Mesothelial cell of epicardium (in vitro differentiated cells): ENCODE measurements around the gene ZNF274. TPM values are rescaled to one million over a fixed set of nuclear protein-coding genes. Genes with fewer than 3 reads are reported as not detected.

ENCODE experiments used
- DNase-seq, 2 experiments: peaks; one replicate each; pipeline ENCODE4 v3.0.0; 2021; ENCODE audit warnings: low spot score in 2 of 2; ENCODE audit not compliant: unreplicated experiment in 2 of 2
- H3K27ac Mint-ChIP-seq: 2 replicates; pipeline ENCODE4 v1.8.0; 2021; ENCODE audit warnings: mixed read lengths
- H3K27me3 Mint-ChIP-seq: 2 replicates; pipeline ENCODE4 v1.8.0; 2021; ENCODE audit warnings: low read depth, mixed read lengths
- H3K36me3 Mint-ChIP-seq: 2 replicates; pipeline ENCODE4 v1.8.0; 2021; ENCODE audit warnings: mixed read lengths
- H3K4me1 Mint-ChIP-seq: 2 replicates; pipeline ENCODE4 v1.8.0; 2021; ENCODE audit warnings: mixed read lengths
- H3K4me3 Mint-ChIP-seq: 2 replicates; pipeline ENCODE4 v1.8.0; 2021; ENCODE audit warnings: mild to moderate bottlenecking, moderate library complexity, mixed read lengths
- H3K9me3 Mint-ChIP-seq: 2 replicates; pipeline ENCODE4 v1.8.0; 2021; ENCODE audit warnings: mixed read lengths
- CTCF ChIP-seq: fragments of 200-600 bp; sonication (generic); IDR thresholded peaks from one replicate; pipeline ENCODE4 v1.5.0; 2021; ENCODE audit warnings: antibody characterized with exemption; ENCODE audit not compliant: unreplicated experiment
- total RNA-seq: library from RNA; stranded (reverse); gene quantifications from 3 replicates; pipeline ENCODE4 v1.2.1, GENCODE V29; 2021

The ZNF274 gene
- total RNA-seq, 1 donor from 2014 or later: 27.9 TPM

DNA sequence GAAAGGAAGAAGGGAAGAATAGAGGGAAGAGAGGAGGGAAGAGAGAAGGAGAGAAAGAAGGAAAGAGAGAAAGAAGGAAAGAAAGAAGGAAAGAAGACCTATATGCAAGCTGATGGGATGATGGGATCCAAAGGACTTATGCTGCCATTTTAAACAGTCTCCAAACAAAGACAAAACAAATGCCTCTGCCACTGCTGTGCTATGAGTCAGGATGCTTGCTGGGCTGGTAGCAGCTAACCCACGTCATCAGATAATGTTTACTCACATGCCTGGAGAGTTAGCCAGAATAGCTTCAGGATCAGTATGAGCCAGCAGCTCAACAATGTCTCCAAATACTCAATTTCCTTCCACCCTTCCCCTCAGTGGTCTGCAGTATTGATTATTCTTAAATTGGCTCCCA lies 12.0 kb upstream of the ZNF274 start:
- no peak for DNase-seq
- no peak for TF ChIP-seq CTCF
- Mint-ChIP-seq H3K27ac (no peak overlapping the region), H3K9me3 (peaks cover 39% of the 10 kb centered on the region), H3K4me3 (no peak overlapping the region), H3K36me3 (peaks cover 7% of the 10 kb centered on the region), H3K27me3 (no peaks in the 10 kb centered on the region), H3K4me1 (no peaks in the 10 kb centered on the region)

- no peaks in the 10 kb centered on the region for H3K27me3 Mint-ChIP-seq
- H3K36me3 Mint-ChIP-seq: peaks cover 67% of the 10 kb centered on the region
- H3K27ac Mint-ChIP-seq: peak overlapping the region; percentile 99
- TF ChIP-seq CTCF: no peak
- DNase-seq: no peak
- peaks cover 8% of the 10 kb centered on the region for H3K4me1 Mint-ChIP-seq
- peak overlapping the region; percentile 91 for H3K4me3 Mint-ChIP-seq
- peaks cover 50% of the 10 kb centered on the region for H3K9me3 Mint-ChIP-seq
Measured at GRCh38 chr19:58181902-58182576, 822 bp upstream of the ZNF274 start.

DNA sequence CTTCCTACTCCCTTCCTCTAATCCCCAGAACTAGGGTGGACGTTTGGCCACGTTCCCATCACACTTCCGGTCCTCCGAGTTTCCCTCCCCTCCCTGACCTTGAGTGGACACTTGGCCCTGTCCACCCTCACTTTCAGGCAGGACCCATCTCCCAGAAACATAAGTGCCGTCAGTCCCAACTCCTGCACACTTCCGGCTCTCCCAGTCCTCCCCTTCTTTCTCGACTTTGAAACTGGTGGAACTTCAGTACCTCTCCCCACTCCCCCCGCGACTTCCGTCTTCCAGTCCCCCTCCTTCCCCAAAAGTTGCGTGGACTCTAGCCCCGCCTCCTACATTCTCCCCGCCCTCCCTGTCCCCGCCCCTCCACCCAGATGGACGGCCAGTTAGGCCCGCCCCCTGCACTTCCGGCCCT lies 278 bp upstream of the ZNF274 start:
- peak overlapping the region; percentile 91 for H3K4me3 Mint-ChIP-seq
- H3K9me3 Mint-ChIP-seq: peaks cover 45% of the 10 kb centered on the region
- peaks cover 8% of the 10 kb centered on the region for H3K4me1 Mint-ChIP-seq
- peaks cover 67% of the 10 kb centered on the region for H3K36me3 Mint-ChIP-seq
- H3K27me3 Mint-ChIP-seq: no peaks in the 10 kb centered on the region
- peak overlapping the region; percentile 99 for H3K27ac Mint-ChIP-seq
- TF ChIP-seq CTCF: no peak
- no peak for DNase-seq

DNA sequence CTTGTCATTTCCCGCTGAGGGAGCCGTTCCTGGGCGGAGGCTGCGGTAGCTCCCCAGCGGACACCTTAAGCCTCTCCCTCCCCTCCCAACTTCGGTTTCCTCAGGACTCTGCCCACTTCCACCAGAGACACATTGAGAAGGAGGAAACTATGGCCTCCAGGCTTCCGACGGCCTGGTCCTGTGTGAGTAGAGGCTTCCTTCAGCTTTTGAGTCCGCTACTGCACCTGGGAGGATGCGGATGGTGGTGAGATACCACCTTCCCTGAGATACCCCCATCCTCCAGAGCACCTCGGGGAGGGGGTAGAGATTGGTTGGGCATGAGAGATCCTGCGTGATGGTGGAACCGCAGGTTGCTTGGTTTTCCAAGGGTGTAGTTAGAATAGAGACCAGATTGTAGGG lies 955 bp downstream of the ZNF274 start:
- H3K27ac Mint-ChIP-seq: peak overlapping the region; percentile 99
- peaks cover 8% of the 10 kb centered on the region for H3K4me1 Mint-ChIP-seq
- TF ChIP-seq CTCF: no peak
- peaks cover 65% of the 10 kb centered on the region for H3K36me3 Mint-ChIP-seq
- DNase-seq: no peak
- H3K4me3 Mint-ChIP-seq: peak overlapping the region; percentile 91
- peaks cover 37% of the 10 kb centered on the region for H3K9me3 Mint-ChIP-seq
- no peaks in the 10 kb centered on the region for H3K27me3 Mint-ChIP-seq

GRCh38 chr19:58196901-58197616 lies 14.2 kb downstream of the ZNF274 start:
- no peak for TF ChIP-seq CTCF
- Mint-ChIP-seq H3K9me3 (peaks cover 68% of the 10 kb centered on the region), H3K27ac (no peak overlapping the region), H3K4me3 (no peak overlapping the region), H3K27me3 (no peaks in the 10 kb centered on the region), H3K4me1 (no peaks in the 10 kb centered on the region), H3K36me3 (peaks cover 82% of the 10 kb centered on the region)
- DNase-seq: no peak
